ENCODE data around the gene TSPAN12. TPM values are rescaled to one million over a fixed set of nuclear protein-coding genes. Genes with fewer than 3 reads are reported as not detected.

The TSPAN12 gene
- total RNA-seq, 1 experiment from 2014 or later = 7.4 TPM

- TF ChIP-seq FOSL1 (IDR thresholded peaks at IDR 0.05; ENCODE audit: low read depth) (no peak), CTCF (IDR thresholded peaks at IDR 0.05 in 2 of 3, conservative IDR thresholded peaks at IDR 0.05 in 1 of 3; ENCODE audit: borderline replicate concordance in 1 of 3, insufficient read depth in 1 of 3, low read depth in 2 of 3, low read length in 2 of 3) (no peak), TCF7L2 (IDR thresholded peaks at IDR 0.05; ENCODE audit: borderline replicate concordance, extremely low read depth, insufficient read depth, insufficient read length) (no peak), POLR2AphosphoS5 (IDR thresholded peaks at IDR 0.05; ENCODE audit: low read depth, low read length) (no peak), ELF1 (IDR thresholded peaks at IDR 0.05; ENCODE audit: borderline replicate concordance, low read depth) (no peak), POLR2A (IDR thresholded peaks at IDR 0.05; ENCODE audit: borderline replicate concordance, extremely low read depth, insufficient read depth, insufficient read length) (no peak), SP1 (IDR thresholded peaks at IDR 0.05; ENCODE audit: low read depth) (no peak), ZFX (IDR thresholded peaks at IDR 0.05) (no peak), ZBTB33 (IDR thresholded peaks at IDR 0.05; ENCODE audit: extremely low read depth, insufficient replicate concordance, low read length) (no peak), EZH2phosphoT487 (IDR thresholded peaks at IDR 0.05; ENCODE audit: borderline replicate concordance) (no peak), ZNF274 (IDR thresholded peaks at IDR 0.05; ENCODE audit: low read depth, low read length) (no peak), EZH2 (IDR thresholded peaks at IDR 0.05) (no peak), EGR1 (IDR thresholded peaks at IDR 0.05; ENCODE audit: low read depth) (no peak), ATF3 (IDR thresholded peaks at IDR 0.05) (no peak), YY1 (IDR thresholded peaks at IDR 0.05; ENCODE audit: extremely low read depth, insufficient replicate concordance, low read depth, low read length) (no peak), REST (IDR thresholded peaks at IDR 0.05; ENCODE audit: low read depth) (no peak), MAX (IDR thresholded peaks at IDR 0.05) (no peak), RAD21 (IDR thresholded peaks at IDR 0.05; ENCODE audit: low read depth) (no peak), CBX3 (IDR thresholded peaks at IDR 0.05; ENCODE audit: low read depth) (no peak)
- CTCF ChIA-PET = no interaction called here
Measured at GRCh38 chr7:120864141-120864900, 6.4 kb upstream of the TSPAN12 start.

More at GRCh38 chr7:120864141-120864900, 6.4 kb upstream of the TSPAN12 start:
- H3K27me3 ChIP-seq (ENCODE audit: insufficient read depth, low read length) = no peaks in the 10 kb centered on the region
- H3K4me2 ChIP-seq (ENCODE audit: low read length) = no peak overlapping the region
- ChIA-PET RAD21 (ENCODE audit: low non-redundant PET in 1 of 2, low total read pairs in 2 of 2, uncharacterized antibody in 2 of 2, unreplicated experiment in 2 of 2) (no interaction called here), POLR2A (no interaction called here)
- H3K9me2 ChIP-seq (ENCODE audit: insufficient read depth) = no peaks in the 10 kb centered on the region
- ATAC-seq (no peak), DNase-seq (ENCODE audit: low read depth, low spot score) (no peak)
- no peak overlapping the region for H3K27ac ChIP-seq (ENCODE audit: low read depth, low read length)
- no peak overlapping the region for H2AFZ ChIP-seq (ENCODE audit: low read depth, low read length, poor library complexity, severe bottlenecking)
- no peaks in the 10 kb centered on the region for H4K20me1 ChIP-seq (ENCODE audit: insufficient read depth)
- intact Hi-C loops (cut with micrococcal nuclease) = no loop called here
- no peak overlapping the region for H3K9ac ChIP-seq (ENCODE audit: low read length)
- no peaks in the 10 kb centered on the region for H3K9me3 ChIP-seq (ENCODE audit: control insufficient read depth in 1 of 2, insufficient read depth in 1 of 2, low read depth in 1 of 2, low read length in 2 of 2)
- H3K36me3 ChIP-seq (ENCODE audit: control insufficient read depth in 1 of 2, insufficient read depth in 2 of 2, low read length in 2 of 2) = no peaks in the 10 kb centered on the region
- H3K79me2 ChIP-seq (ENCODE audit: insufficient read depth, low read length) = no peaks in the 10 kb centered on the region
- no peak overlapping the region for H3K4me3 ChIP-seq (replicated peaks in 1 of 2; ENCODE audit: low read depth in 1 of 2, low read length in 2 of 2)
- H3K4me1 ChIP-seq (ENCODE audit: control insufficient read depth in 1 of 2, insufficient read depth in 2 of 2, low read length in 2 of 2) = no peaks in the 10 kb centered on the region
- no TSS peak for BruUV-seq (replicated peaks)
